ENCODE data around the gene LRRIQ1. TPM values are rescaled to one million over a fixed set of nuclear protein-coding genes. Genes with fewer than 3 reads are reported as not detected.
"Not testable (repeated sequence)": the region's sequence is repeated elsewhere in the genome, so short reads cannot be mapped to it uniquely, and the experiment has no call there.

LRRIQ1 gene
- total RNA-seq, 1 donor, result 1.5 TPM

DNA sequence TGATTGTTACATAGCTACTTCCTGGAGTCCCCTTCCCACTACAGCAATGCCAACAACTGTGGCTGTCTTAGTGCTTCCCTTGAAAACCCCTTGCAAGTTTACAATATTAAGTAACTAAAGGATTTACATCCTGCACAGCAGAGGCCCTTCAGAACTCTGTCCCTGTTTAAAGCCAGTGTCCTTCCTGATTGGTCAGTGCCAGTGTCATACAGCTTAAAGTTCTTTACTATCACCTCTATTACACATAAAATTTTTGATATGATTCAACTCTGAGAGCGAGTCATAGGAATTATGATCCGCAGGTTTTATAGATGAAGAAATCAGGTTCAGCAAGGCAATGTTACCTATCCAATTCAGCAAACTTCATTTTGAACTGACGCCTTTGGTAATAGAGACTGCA, 152.5 kb downstream of the LRRIQ1 start:
- TF ChIP-seq, protein P1, sequence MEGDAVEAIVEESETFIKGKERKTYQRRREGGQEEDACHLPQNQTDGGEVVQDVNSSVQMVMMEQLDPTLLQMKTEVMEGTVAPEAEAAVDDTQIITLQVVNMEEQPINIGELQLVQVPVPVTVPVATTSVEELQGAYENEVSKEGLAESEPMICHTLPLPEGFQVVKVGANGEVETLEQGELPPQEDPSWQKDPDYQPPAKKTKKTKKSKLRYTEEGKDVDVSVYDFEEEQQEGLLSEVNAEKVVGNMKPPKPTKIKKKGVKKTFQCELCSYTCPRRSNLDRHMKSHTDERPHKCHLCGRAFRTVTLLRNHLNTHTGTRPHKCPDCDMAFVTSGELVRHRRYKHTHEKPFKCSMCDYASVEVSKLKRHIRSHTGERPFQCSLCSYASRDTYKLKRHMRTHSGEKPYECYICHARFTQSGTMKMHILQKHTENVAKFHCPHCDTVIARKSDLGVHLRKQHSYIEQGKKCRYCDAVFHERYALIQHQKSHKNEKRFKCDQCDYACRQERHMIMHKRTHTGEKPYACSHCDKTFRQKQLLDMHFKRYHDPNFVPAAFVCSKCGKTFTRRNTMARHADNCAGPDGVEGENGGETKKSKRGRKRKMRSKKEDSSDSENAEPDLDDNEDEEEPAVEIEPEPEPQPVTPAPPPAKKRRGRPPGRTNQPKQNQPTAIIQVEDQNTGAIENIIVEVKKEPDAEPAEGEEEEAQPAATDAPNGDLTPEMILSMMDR (IDR thresholded peaks at IDR 0.05; ENCODE audit: insufficient read depth, low read length), result no peak
- H3K4me3 ChIP-seq (ENCODE audit: low read depth, low read length), result no peak overlapping the region
- no peak for DNase-seq (ENCODE audit: low read depth)

DNA sequence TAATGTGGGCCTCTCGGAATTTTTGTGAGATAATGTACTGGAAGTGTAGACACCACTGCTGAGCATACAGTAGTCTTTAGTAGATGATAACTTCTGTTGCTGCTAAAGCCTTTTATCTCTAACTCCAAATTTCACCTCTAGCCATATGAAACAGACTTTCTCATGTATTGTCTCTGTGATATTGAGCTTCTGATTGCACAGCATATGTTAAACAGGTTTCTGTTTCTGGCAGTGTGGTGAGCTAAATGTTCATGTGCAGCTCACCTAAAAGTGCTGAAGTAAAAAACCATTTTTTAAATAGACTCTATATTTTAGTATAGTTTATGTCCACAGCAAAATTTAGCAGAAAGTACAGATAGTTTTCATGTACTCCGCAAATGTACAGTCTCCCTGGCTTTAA, 154.6 kb downstream of the LRRIQ1 start:
- DNase-seq (ENCODE audit: low read depth), result no peak
- TF ChIP-seq, protein P1 (IDR thresholded peaks at IDR 0.05; ENCODE audit: insufficient read depth, low read length), result no peak
- H3K4me3 ChIP-seq (ENCODE audit: low read depth, low read length), result no peak overlapping the region

DNA sequence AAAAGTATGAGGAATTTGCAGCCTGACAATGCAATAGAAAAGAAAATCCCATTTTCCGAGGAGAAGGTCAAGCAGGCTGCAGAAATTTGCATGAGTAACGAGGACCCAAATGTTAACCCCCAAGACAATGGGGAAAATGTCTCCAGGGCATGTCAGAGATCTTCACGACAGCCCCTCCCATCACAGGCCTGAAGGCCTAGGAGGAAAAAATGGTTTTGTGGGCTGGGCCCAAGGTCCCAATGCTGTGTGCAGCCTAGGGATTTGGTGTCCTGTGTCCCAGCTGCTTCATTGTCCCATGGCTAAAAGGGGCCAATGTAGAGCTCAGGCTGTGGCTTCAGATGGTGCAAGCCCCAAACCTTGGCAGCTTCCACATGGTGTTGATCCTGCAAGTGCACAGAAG, 167.7 kb downstream of the LRRIQ1 start:
- H3K4me3 ChIP-seq (ENCODE audit: low read depth, low read length); DNase-seq (ENCODE audit: low read depth): not testable (repeated sequence)

DNA sequence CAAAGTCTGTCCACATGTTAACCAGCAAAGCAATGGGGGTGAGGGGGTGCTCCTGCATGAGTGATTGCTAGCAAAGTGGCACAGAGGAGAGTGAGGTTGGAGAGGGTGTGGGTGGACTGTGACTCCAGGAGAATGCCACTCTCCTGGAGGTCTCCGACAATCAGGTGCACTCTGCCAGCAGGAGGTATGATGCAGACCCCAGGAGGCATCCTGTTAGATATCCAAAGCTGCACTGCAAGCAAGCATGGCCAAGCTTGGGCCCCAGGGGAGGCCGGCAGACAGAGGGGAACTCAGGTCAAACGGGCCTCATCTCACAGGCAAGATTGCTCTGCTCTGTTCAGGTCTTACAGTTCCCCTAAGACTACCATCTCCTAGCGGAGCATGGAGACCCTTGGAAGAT, 170.4 kb downstream of the LRRIQ1 start:
- DNase-seq (ENCODE audit: low read depth), result no peak

DNA sequence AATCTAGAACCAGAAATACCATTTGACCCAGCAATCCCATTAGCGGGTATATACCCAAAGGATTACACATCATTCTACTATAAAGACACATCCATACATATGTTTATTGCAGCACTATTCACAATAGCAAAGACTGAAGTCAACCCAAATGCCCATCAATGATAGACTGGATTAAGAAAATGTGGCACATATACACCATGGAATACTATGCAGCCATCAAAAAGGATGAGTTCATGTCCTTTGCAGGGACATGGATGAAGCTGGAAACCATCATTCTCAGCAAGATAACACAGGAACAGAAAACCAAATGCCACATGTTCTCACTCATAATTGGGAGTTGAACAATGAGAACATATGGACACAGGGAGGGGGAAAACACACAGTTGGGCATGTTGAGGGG, 188.2 kb downstream of the LRRIQ1 start:
- DNase-seq (ENCODE audit: low read depth); H3K4me3 ChIP-seq (ENCODE audit: low read depth, low read length): not testable (repeated sequence)

More for the DNA sequence above, 170.4 kb downstream of the LRRIQ1 start:
- TF ChIP-seq, protein P1 (IDR thresholded peaks at IDR 0.05; ENCODE audit: insufficient read depth, low read length), result no peak
- H3K4me3 ChIP-seq (ENCODE audit: low read depth, low read length), result no peak overlapping the region

DNA sequence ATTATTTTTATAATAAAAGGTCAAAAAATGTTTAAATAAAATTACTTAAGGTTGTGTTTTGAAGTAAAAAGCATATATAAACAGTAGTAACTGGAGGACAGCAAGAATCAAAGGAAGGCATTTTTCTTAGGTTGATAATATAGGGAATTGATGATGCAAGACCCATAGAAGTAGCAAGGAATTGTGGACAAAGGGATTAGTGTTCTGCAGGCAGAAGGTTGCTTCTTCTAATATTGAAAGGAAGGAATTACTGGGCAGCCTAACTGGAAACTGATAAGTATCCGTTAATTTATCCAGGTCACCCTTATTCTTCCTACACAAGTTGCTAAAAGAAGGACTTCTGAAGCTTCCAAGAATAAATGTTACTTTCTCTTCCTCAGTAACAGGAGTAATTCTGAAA, 189.3 kb downstream of the LRRIQ1 start:
- DNase-seq (ENCODE audit: low read depth), result no peak
- TF ChIP-seq, protein P1 (IDR thresholded peaks at IDR 0.05; ENCODE audit: insufficient read depth, low read length), result no peak
- no peak overlapping the region for H3K4me3 ChIP-seq (ENCODE audit: low read depth, low read length)

DNA sequence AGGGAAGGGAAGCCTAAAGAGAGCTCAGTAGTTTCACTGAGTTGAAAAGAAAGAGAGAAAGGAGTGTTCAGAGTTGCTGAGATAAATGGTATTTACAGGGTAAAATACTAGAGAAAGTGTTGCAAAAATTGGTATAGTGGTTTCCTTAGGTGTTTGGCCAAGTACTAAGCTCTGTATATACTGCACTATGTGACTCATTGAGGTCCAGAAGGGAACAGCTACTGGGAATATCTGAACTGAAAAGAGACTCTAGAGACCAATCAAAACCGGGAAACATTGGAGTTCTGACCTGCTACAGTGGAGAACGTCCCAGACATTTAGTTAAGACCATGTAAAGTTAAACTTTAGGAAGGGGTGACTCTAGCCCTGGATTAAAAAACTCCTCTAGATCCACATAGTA, 201.2 kb downstream of the LRRIQ1 start:
- TF ChIP-seq, protein P1 (IDR thresholded peaks at IDR 0.05; ENCODE audit: insufficient read depth, low read length), result no peak
- peak; percentile 0 for DNase-seq (ENCODE audit: low read depth)
- no peak overlapping the region for H3K4me3 ChIP-seq (ENCODE audit: low read depth, low read length)

DNA sequence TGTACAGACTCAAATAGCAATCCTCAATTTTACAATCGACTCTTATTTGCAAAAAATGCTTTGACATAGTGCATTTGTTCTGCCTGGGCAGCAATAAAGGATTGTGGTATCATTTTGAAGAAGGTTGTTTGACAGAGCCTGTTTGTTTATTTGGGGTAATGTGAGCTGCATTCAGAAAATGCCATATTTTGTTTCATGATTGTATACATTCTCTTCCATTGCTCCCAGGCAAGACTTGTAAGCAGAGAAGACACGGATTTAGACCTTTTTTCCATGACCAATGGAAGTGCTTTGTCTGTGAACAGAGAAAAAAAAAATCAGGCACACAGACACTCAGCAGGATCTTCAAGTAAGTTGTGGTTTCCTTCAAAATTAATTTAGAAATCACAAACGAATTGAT, 208.4 kb downstream of the LRRIQ1 start:
- no peak for DNase-seq (ENCODE audit: low read depth)
- TF ChIP-seq, protein P1 (IDR thresholded peaks at IDR 0.05; ENCODE audit: insufficient read depth, low read length), result no peak
- H3K4me3 ChIP-seq (ENCODE audit: low read depth, low read length), result no peak overlapping the region

Data from fibroblast of the aortic adventitia (primary cell).